ENCODE measurements around the gene TMEM52. TPM values are rescaled to one million over a fixed set of nuclear protein-coding genes. Genes with fewer than 3 reads are reported as not detected.

The TMEM52 gene
- total and polyA plus RNA-seq, 2 of the 8 experiments (the other 6 are each of a cell fraction or from before 2014, with no cell fraction given), result 14.6 to 30.2 TPM

DNA sequence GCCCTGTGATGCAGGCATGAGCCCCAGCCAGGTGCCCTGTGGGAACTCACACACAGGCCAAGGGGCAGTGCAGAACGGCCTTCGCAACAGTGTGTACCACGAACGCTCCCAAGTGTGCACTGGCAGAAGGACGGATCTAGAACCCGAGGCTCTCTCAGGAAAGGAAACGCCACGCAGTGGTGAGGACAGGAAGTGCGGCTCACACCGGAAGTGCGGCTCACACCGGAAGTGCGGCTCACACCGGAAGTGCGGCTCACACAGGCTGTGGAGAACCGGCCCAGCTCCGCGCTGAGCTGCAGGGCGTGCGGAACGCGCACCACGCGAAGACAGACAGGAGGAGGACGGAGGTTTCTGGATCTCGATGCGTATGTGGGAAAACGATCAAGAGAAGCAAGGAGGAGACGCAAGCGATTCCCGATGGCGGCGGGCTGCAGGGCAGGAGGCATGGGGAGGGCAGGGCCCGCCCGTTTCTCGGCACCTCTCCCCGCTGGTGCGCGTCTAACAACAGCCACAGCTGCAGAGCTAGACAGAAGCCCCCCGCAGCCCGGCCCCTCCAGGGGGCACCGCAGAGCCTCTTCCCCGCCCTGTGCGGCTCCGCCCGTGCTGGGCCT is 35.9 kb upstream of the TMEM52 start:
- no peak overlapping the region for H3K4me3 ChIP-seq (ENCODE audit: extremely low read depth in 1 of 4, insufficient read depth in 2 of 4, low read depth in 3 of 4, low read length in 4 of 4)
- no peak overlapping the region for H3K23ac ChIP-seq (ENCODE audit: insufficient read length)
- no peaks in the 10 kb centered on the region for H3K79me2 ChIP-seq (ENCODE audit: control insufficient read depth in 1 of 2, insufficient read depth in 2 of 2, low read length in 2 of 2)
- ChIA-PET POLR2A (ENCODE audit: partially characterized antibody) (no interaction called here), CTCF (ENCODE audit: partially characterized antibody) (interaction anchor here (0.6 to 15.6 kb wide), 16 partner anchors 10 to 286 kb away, joined by 3 to 249 read pairs (median 3); partner anchors contain the start of gene PRKCZ)
- 93% methylated on average over 43 of the region's 46 CpGs; no CpG with 5 or more reads in 1 of the 2 experiments for WGBS, 2 experiments (ENCODE audit: extremely low coverage in 1 of 2, insufficient coverage in 1 of 2, insufficient read length in 1 of 2, insufficient replicate concordance in 2 of 2, low coverage in 1 of 2, low lambda C conversion rate in 2 of 2, missing lambda C conversion rate in 1 of 2)
- H2BK120ac ChIP-seq (replicated peaks; ENCODE audit: low read depth, low read length), result no peak overlapping the region
- no peak overlapping the region for H2AFZ ChIP-seq (ENCODE audit: low read length)
- no peak overlapping the region for H2BK5ac ChIP-seq (ENCODE audit: low read depth, low read length)
- peak overlapping the region; percentile 41; the same call in 1 of the 2 replicates for H4K8ac ChIP-seq (ENCODE audit: extremely low read depth, insufficient read depth, low read length)
- H3K27ac ChIP-seq (ENCODE audit: low read depth, low read length), result no peak overlapping the region
- DNase-seq (ENCODE audit: low read depth in 1 of 2, low spot score in 2 of 2) (no peak), FAIRE-seq (no peak)
- H3K36me3 ChIP-seq (ENCODE audit: control insufficient read depth in 2 of 4, insufficient read depth in 4 of 4, low read length in 3 of 4), result no peaks in the 10 kb centered on the region; a peak in 1 of 8 replicates
- no peak overlapping the region for H4K5ac ChIP-seq (ENCODE audit: insufficient read length, low read depth, low read length)
- H3K9me3 ChIP-seq (ENCODE audit: insufficient read depth in 2 of 2, low read depth in 1 of 2, low read length in 1 of 2), result peaks cover 0 to 5% of the 10 kb centered on the region in 2 experiments; a peak in 1 of 4 replicates
- no peak overlapping the region for H2BK20ac ChIP-seq (ENCODE audit: low read length)
- H3K4me1 ChIP-seq (replicated peaks in 1 of 4; ENCODE audit: control insufficient read depth in 3 of 4, insufficient read depth in 4 of 4, low read length in 3 of 4), result peaks cover 0 to 3% (median under 1%) of the 10 kb centered on the region in 4 experiments; a peak in 4 of 7 replicates
- H3K27me3 ChIP-seq (replicated peaks in 1 of 4; ENCODE audit: control insufficient read depth in 3 of 4, extremely low read depth in 1 of 4, insufficient read depth in 3 of 4, low read length in 3 of 4), result no peaks in the 10 kb centered on the region; a peak in 1 of 7 replicates
- no peak overlapping the region for H3K4me2 ChIP-seq (ENCODE audit: insufficient read depth in 1 of 2, low read depth in 2 of 2, low read length in 2 of 2)
- peaks cover 0 to 1% of the 10 kb centered on the region in 2 experiments for H4K20me1 ChIP-seq (replicated peaks in 1 of 2; ENCODE audit: control insufficient read depth in 1 of 2, insufficient read depth in 2 of 2, low read length in 2 of 2)
- no peak overlapping the region for H3K18ac ChIP-seq (ENCODE audit: extremely low read depth, low read length)
- H2BK15ac ChIP-seq (ENCODE audit: low read length), result no peak overlapping the region
- TF ChIP-seq RAD21 (IDR thresholded peaks at IDR 0.05 in 1 of 2, conservative IDR thresholded peaks at IDR 0.05 in 1 of 2; ENCODE audit: low read depth in 2 of 2, low read length in 2 of 2) (0 out of 4 replicates have a peak, but pooled peaks of 1 of the 2 experiments have one; percentile 5), POLR2A (IDR thresholded peaks at IDR 0.05; ENCODE audit: control extremely low read depth in 1 of 2, low read depth in 2 of 2, low read length in 2 of 2) (no peak), RNF2 (IDR thresholded peaks at IDR 0.05; ENCODE audit: borderline replicate concordance, low read depth, low read length, missing control alignments, poor library complexity, severe bottlenecking) (no peak), BACH1 (IDR thresholded peaks at IDR 0.05; ENCODE audit: low read length) (peak; percentile 81), EGR1 (IDR thresholded peaks at IDR 0.05; ENCODE audit: borderline replicate concordance, low read depth, low read length) (peak; percentile 39; the same call in 1 of the 2 replicates)
- TF ChIP-seq, protein P1, sequence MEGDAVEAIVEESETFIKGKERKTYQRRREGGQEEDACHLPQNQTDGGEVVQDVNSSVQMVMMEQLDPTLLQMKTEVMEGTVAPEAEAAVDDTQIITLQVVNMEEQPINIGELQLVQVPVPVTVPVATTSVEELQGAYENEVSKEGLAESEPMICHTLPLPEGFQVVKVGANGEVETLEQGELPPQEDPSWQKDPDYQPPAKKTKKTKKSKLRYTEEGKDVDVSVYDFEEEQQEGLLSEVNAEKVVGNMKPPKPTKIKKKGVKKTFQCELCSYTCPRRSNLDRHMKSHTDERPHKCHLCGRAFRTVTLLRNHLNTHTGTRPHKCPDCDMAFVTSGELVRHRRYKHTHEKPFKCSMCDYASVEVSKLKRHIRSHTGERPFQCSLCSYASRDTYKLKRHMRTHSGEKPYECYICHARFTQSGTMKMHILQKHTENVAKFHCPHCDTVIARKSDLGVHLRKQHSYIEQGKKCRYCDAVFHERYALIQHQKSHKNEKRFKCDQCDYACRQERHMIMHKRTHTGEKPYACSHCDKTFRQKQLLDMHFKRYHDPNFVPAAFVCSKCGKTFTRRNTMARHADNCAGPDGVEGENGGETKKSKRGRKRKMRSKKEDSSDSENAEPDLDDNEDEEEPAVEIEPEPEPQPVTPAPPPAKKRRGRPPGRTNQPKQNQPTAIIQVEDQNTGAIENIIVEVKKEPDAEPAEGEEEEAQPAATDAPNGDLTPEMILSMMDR (IDR thresholded peaks at IDR 0.05; ENCODE audit: control extremely low read depth in 1 of 3, insufficient read depth in 1 of 3, low read depth in 1 of 3, low read length in 3 of 3), result peak in 2 of 3 experiments; percentile 50 to 51; a peak in 2 of 4 replicates
- peak overlapping the region; percentile 53; the same call in 1 of the 2 replicates for H2AK5ac ChIP-seq (ENCODE audit: low read depth, low read length)
- no peaks in the 10 kb centered on the region for H3K79me1 ChIP-seq (ENCODE audit: low read depth, low read length)
- no peak overlapping the region for H3K4ac ChIP-seq (replicated peaks; ENCODE audit: insufficient read length, low read depth, low read length)
- no peak overlapping the region for H3K14ac ChIP-seq (ENCODE audit: insufficient read length)
- no peak overlapping the region for H3K9ac ChIP-seq (replicated peaks in 1 of 4; ENCODE audit: extremely low read depth in 1 of 4, low read depth in 3 of 4, low read length in 3 of 4)
- peak overlapping the region; percentile 60; the same call in 1 of the 2 replicates for H2BK12ac ChIP-seq (ENCODE audit: low read depth, low read length)
- H4K91ac ChIP-seq (replicated peaks; ENCODE audit: insufficient read length, low read length), result no peak overlapping the region
- H3K23me2 ChIP-seq (ENCODE audit: low read depth, low read length), result no peaks in the 10 kb centered on the region; the same call in 1 of the 2 replicates
- no peak overlapping the region for H3K56ac ChIP-seq (replicated peaks; ENCODE audit: insufficient read length, low read depth, low read length)

All from H1 (cell line).